HCT116 (cell line): ENCODE results near the gene MAN1A1. TPM values are rescaled to one million over a fixed set of nuclear protein-coding genes. Genes with fewer than 3 reads are reported as not detected.

ENCODE experiments used
- ATAC-seq: fragments of 200-7000 bp; cut with Tn5 transposase; 2 replicates; pipeline ENCODE4 v1.9.1; 2020; ENCODE audit warnings: mild to moderate bottlenecking, moderate library complexity
- BruUV-seq: library from RNA; stranded (reverse); fragments of 400-500 nt; replicated peaks from 2 replicates; lab custom pipeline; 2021; lab: Mats Ljungman, UMichigan
- CTCF ChIA-PET: fragments of 300-600 bp; sonication (Branson Sonifier 250); formaldehyde crosslinking; loops from one replicate; lab custom pipeline; 2021; ENCODE audit warnings: antibody characterized with exemption; lab: Charles Lee
- POLR2A ChIA-PET: fragments of 300-600, 350-600 bp; sonication (Branson Sonifier 250); formaldehyde crosslinking; loops from one replicate; lab custom pipeline; 2021; ENCODE audit warnings: antibody characterized with exemption; lab: Charles Lee
- RAD21 ChIA-PET, 2 experiments: fragments of 300-600 bp; sonication (Branson Sonifier 250); formaldehyde crosslinking; loops; one replicate each; lab custom pipeline; 2023; ENCODE audit warnings: low total read pairs in 2 of 2; ENCODE audit not compliant: uncharacterized antibody in 2 of 2, unreplicated experiment in 2 of 2, low non-redundant PET in 1 of 2; lab: Charles Lee
- DNase-seq: peaks from one replicate; pipeline ENCODE4 v3.0.0-alpha.2; 2010; ENCODE audit warnings: low read depth, low spot score
- H2AFZ ChIP-seq: fragments of 200-600 bp; shearing (Covaris generic), sonication (generic); 2 replicates; pipeline ENCODE4 v1.6.1; 2017; ENCODE audit warnings: low read depth, mixed run types, mixed read lengths, antibody characterized with exemption, low read length; ENCODE audit not compliant: poor library complexity, severe bottlenecking
- H3K27ac ChIP-seq: 2 replicates; pipeline ENCODE4 v1.5.1; 2012; ENCODE audit warnings: low read depth, low read length
- H3K27me3 ChIP-seq: fragments of 200-600 bp; sonication (generic); 2 replicates; pipeline ENCODE4 v1.6.1; 2016; ENCODE audit warnings: mixed run types, low read length, mixed read lengths; ENCODE audit not compliant: insufficient read depth
- H3K36me3 ChIP-seq, 2 experiments: fragments of 200-500 bp in 1 of 2; fragments of 200-600 bp in 1 of 2; sonication (Bioruptor generic) in 1 of 2; sonication (generic) in 1 of 2; 2 replicates each; pipeline versions ENCODE4 v1.5.1 to v1.6.1; 2014 to 2016; ENCODE audit warnings: low read length in 2 of 2, inconsistent platforms in 1 of 2, mixed read lengths in 1 of 2, mixed run types in 1 of 2; ENCODE audit not compliant: insufficient read depth in 2 of 2, control insufficient read depth in 1 of 2
- H3K4me1 ChIP-seq, 2 experiments: fragments of 200-600 bp in 1 of 2; sonication (generic) in 1 of 2; 2 replicates each; pipeline versions ENCODE4 v1.5.1 to v1.6.1; 2012 to 2017; ENCODE audit warnings: low read length in 2 of 2, inconsistent platforms in 1 of 2, mild to moderate bottlenecking in 1 of 2, mixed read lengths in 1 of 2, mixed run types in 1 of 2, moderate library complexity in 1 of 2; ENCODE audit not compliant: insufficient read depth in 2 of 2, control insufficient read depth in 1 of 2
- H3K4me2 ChIP-seq: fragments of 200-600 bp; sonication (generic); 2 replicates; pipeline ENCODE4 v1.6.1; 2017; ENCODE audit warnings: mixed run types, low read length, mixed read lengths
- H3K4me3 ChIP-seq, 2 experiments: fragments of 200-600 bp in 1 of 2; sonication (generic) in 1 of 2; replicated peaks in 1 of 2; 2 replicates each; pipeline ENCODE4 v1.5.1; 2011 to 2016; ENCODE audit warnings: low read length in 2 of 2, control low read depth in 1 of 2, low read depth in 1 of 2, mild to moderate bottlenecking in 1 of 2, mixed read lengths in 1 of 2, mixed run types in 1 of 2
- H3K79me2 ChIP-seq: fragments of 200-600 bp; sonication (generic); 2 replicates; pipeline ENCODE4 v1.6.1; 2017; ENCODE audit warnings: mild to moderate bottlenecking, mixed run types, low read length, moderate library complexity, mixed read lengths; ENCODE audit not compliant: insufficient read depth
- H3K9ac ChIP-seq: fragments of 200-600 bp; sonication (generic); 2 replicates; pipeline ENCODE4 v1.6.1; 2016; ENCODE audit warnings: low read length, mixed read lengths
- H3K9me2 ChIP-seq: fragments of 200-600 bp; sonication (generic), shearing (Covaris generic); 2 replicates; pipeline ENCODE4 v1.6.1; 2017; ENCODE audit warnings: mixed run types, mild to moderate bottlenecking, moderate library complexity; ENCODE audit not compliant: insufficient read depth
- H3K9me3 ChIP-seq, 2 experiments: fragments of 200-500 bp in 1 of 2; fragments of 200-600 bp in 1 of 2; sonication (Bioruptor generic) in 1 of 2; sonication (generic) in 1 of 2; 2 replicates each; pipeline ENCODE4 v1.6.1; 2014 to 2017; ENCODE audit warnings: low read length in 2 of 2, mixed read lengths in 2 of 2, inconsistent platforms in 1 of 2, low read depth in 1 of 2, mild to moderate bottlenecking in 1 of 2, mixed run types in 1 of 2, moderate library complexity in 1 of 2; ENCODE audit not compliant: control insufficient read depth in 1 of 2, insufficient read depth in 1 of 2
- H4K20me1 ChIP-seq: fragments of 200-600 bp; sonication (generic), shearing (Covaris generic); 2 replicates; pipeline ENCODE4 v1.6.1; 2017; ENCODE audit warnings: mixed run types, mild to moderate bottlenecking, moderate library complexity; ENCODE audit not compliant: insufficient read depth
- CBX3 ChIP-seq: IDR thresholded peaks from 2 replicates; pipeline ENCODE4 v1.6.1; 2012; ENCODE audit warnings: low read depth
- CTCF ChIP-seq, 3 experiments: fragments of 200-600 bp in 1 of 3; sonication (generic) in 1 of 3; IDR thresholded peaks in 2 of 3; conservative IDR thresholded peaks in 1 of 3; 2 replicates each; pipeline ENCODE4 v1.5.1; 2012 to 2017; ENCODE audit warnings: low read depth in 2 of 3, low read length in 2 of 3, antibody characterized with exemption in 1 of 3, borderline replicate concordance in 1 of 3, control low read depth in 1 of 3, mild to moderate bottlenecking in 1 of 3, mixed read lengths in 1 of 3, mixed run types in 1 of 3, moderate library complexity in 1 of 3; ENCODE audit not compliant: insufficient read depth in 1 of 3
- POLR2AphosphoS5 ChIP-seq: IDR thresholded peaks from 2 replicates; pipeline ENCODE4 v1.6.1; 2011; ENCODE audit warnings: mild to moderate bottlenecking, low read depth, low read length, moderate library complexity
- RAD21 ChIP-seq: IDR thresholded peaks from 2 replicates; pipeline ENCODE4 v1.6.1; 2012; ENCODE audit warnings: low read depth, mild to moderate bottlenecking
- SIN3A ChIP-seq: IDR thresholded peaks from 2 replicates; pipeline ENCODE4 v1.6.1; 2012; ENCODE audit warnings: low read depth
- SP1 ChIP-seq: IDR thresholded peaks from 2 replicates; pipeline ENCODE4 v1.6.1; 2012; ENCODE audit warnings: low read depth
- ZBTB33 ChIP-seq: IDR thresholded peaks from 2 replicates; pipeline ENCODE4 v1.6.1; 2011; ENCODE audit warnings: mild to moderate bottlenecking, low read length, moderate library complexity; ENCODE audit not compliant: insufficient replicate concordance; ENCODE audit errors: extremely low read depth
- intact Hi-C: fragments of 100-400 bp; cut with micrococcal nuclease; formaldehyde crosslinking; loops from 2 replicates; pipeline ENCODE4 v1.10.0; 2022
- total RNA-seq: library from RNA; stranded (reverse); gene quantifications from one replicate; pipeline ENCODE4 v1.2.1, GENCODE V29; 2021; ENCODE audit not compliant: unreplicated experiment

MAN1A1 gene
- total RNA-seq, 1 experiment from 2014 or later = 46.0 TPM

DNA sequence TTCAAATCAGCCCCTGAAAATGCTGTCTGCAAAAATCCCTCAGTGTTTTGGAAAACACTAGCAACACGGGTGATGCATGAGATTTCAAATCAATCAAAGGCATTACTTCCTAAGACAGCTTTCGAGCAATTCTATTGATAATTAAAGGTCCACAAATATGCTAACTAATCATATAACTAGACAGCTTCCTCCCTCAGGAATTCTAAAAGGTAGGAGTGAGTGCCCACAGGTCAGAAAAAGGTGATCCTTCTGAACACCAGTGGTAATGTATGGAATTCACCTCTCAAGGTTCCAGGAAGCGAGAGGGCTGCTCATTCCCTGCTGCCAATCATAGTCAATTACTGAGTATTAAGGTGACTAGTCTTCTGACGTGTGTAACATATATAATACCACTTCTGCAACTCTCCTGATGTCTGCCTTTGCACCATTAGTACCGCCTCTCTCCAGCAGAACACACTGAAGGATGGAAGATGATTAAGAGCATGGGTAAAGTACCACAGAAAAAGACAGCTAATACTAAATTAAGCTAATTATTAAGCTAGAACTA lies 16.4 kb downstream of the MAN1A1 start:
- BruUV-seq = no TSS peak
- Histone ChIP-seq H3K79me2 (peaks cover 17% of the 10 kb centered on the region), H3K27me3 (no peaks in the 10 kb centered on the region), H3K36me3 (peaks cover 0 to 14% of the 10 kb centered on the region in 2 experiments; a peak in 1 of 4 replicates), H3K9me3 (no peaks in the 10 kb centered on the region), H3K4me3 (no peak overlapping the region), H3K9ac (no peak overlapping the region), H2AFZ (no peak overlapping the region), H4K20me1 (peaks cover 5% of the 10 kb centered on the region; the same call in 1 of the 2 replicates), H3K4me2 (no peak overlapping the region), H3K27ac (no peak overlapping the region), H3K9me2 (no peaks in the 10 kb centered on the region), H3K4me1 (peaks cover 6 to 8% of the 10 kb centered on the region in 2 experiments; a peak in 2 of 4 replicates)
- TF ChIP-seq CTCF (IDR thresholded peaks at IDR 0.05 in 2 of 3, conservative IDR thresholded peaks at IDR 0.05 in 1 of 3; ENCODE audit: borderline replicate concordance in 1 of 3, insufficient read depth in 1 of 3, low read depth in 2 of 3, low read length in 2 of 3) = no peak
- no peak for TF ChIP-seq RAD21
- no peak for TF ChIP-seq CBX3
- no peak for TF ChIP-seq ZBTB33
- TF ChIP-seq POLR2AphosphoS5 = no peak
- no peak for TF ChIP-seq SIN3A
- TF ChIP-seq SP1 = no peak
- ChIA-PET POLR2A (no interaction called here), CTCF (interaction anchor here (2.1 kb wide), 1 partner anchor 18 kb away, joined by 9 read pairs; no protein-coding TSS in a partner anchor), RAD21 (no interaction called here)
- intact Hi-C loops = loop anchor here (5.0 kb wide), 1 partner anchor 186 kb away; no protein-coding TSS in a partner anchor
- DNase-seq (no peak), ATAC-seq (no peak)
